Right lobe of liver (tissue), 6 donors: ENCODE data around the gene STPG3. TPM values are rescaled to one million over a fixed set of nuclear protein-coding genes. Genes with fewer than 3 reads are reported as not detected.

Experiments used
- ATAC-seq, 4 donors: fragments of 200-7000 bp; cut with Tn5 transposase; one replicate each; pipeline ENCODE4 v1.9.1; 2020; ENCODE audit warnings: mild to moderate bottlenecking in 4 of 4, moderate library complexity in 4 of 4
- DNase-seq, 3 donors: peaks; one replicate each; pipeline ENCODE4 v3.0.0-alpha.2; 2020
- H3K27ac ChIP-seq, 3 donors: fragments of 200-600 bp; one replicate each; pipeline ENCODE4 v1.8.0; 2022
- H3K27me3 ChIP-seq, 2 donors: fragments of 200-600 bp; one replicate each; pipeline ENCODE4 v1.8.0; 2022
- H3K36me3 ChIP-seq, 4 donors: fragments of 200-600 bp; sonication (generic) in 1 of 4; one replicate each; pipeline versions ENCODE4 v1.5.1 to v1.8.0; 2017 to 2022; ENCODE audit warnings: control low read depth in 1 of 4
- H3K4me1 ChIP-seq, 4 donors: fragments of 200-600 bp; sonication (generic) in 1 of 4; one replicate each; pipeline versions ENCODE4 v1.5.1 to v1.8.0; 2017 to 2022; ENCODE audit warnings: control low read depth in 1 of 4
- H3K4me3 ChIP-seq, 3 donors: fragments of 200-600 bp; one replicate each; pipeline ENCODE4 v1.8.0; 2022
- H3K9me3 ChIP-seq, 4 donors: fragments of 200-600 bp; sonication (generic) in 1 of 4; one replicate each; pipeline versions ENCODE4 v1.5.1 to v1.8.0; 2017 to 2022; ENCODE audit warnings: control low read depth in 1 of 4
- POLR2A ChIP-seq: fragments of 450-650 bp; IDR thresholded peaks from one replicate; pipeline ENCODE4 v1.6.1; 2017; ENCODE audit warnings: antibody characterized with exemption, mild to moderate bottlenecking
- WGBS: methylation state at CpG from one replicate; pipeline ENCODE4 v1.1.6; 2018; ENCODE audit warnings: low coverage, low lambda C conversion rate; ENCODE audit not compliant: insufficient coverage; ENCODE audit errors: missing lambda C conversion rate; 5-methylcytosine and 5-hydroxymethylcytosine counted together
- intact Hi-C, 2 donors: fragments of 100-400 bp; cut with DNase I; formaldehyde crosslinking; loops; one replicate each; pipeline versions ENCODE4 v1.11.2 to v1.14.1; 2022
- total RNA-seq, 6 experiments: library from RNA; depleted of rRNA in 2 of 6; stranded (reverse); fragments of >200 nt in 2 of 6; fragmentation: NEBNext Ultra II Directional in 3 of 6; extraction: Animal tissue kit (Norgen Biotek cat#: 25700) in 3 of 6; gene quantifications; one replicate each; pipeline versions ENCODE4 v1.1.0 to v1.2.4, GENCODE V29; 2016 to 2023
- TF ChIP-seq, protein P1 (sequence below), 4 donors: fragments of 200-600 bp in 3 of 4; fragments of 450-650 bp in 1 of 4; IDR thresholded peaks; one replicate each; pipeline versions ENCODE4 v1.5.1 to v1.8.0; 2016 to 2022; ENCODE audit warnings: antibody characterized with exemption in 4 of 4, mild to moderate bottlenecking in 2 of 4
- donor health status: DM: no; HTN: yes; CAD: no.
- donor health status: DM: no; HTN: no; CAD: no.
- donor health status: DM: no; HTN: no; CAD: no.
- donor health status: DM: no; HTN: yes; CAD: no.
- donor health status: DM: no; HTN: yes; CAD: no.

STPG3 gene
- total RNA-seq, 6 experiments from 2014 or later: not detected

DNA sequence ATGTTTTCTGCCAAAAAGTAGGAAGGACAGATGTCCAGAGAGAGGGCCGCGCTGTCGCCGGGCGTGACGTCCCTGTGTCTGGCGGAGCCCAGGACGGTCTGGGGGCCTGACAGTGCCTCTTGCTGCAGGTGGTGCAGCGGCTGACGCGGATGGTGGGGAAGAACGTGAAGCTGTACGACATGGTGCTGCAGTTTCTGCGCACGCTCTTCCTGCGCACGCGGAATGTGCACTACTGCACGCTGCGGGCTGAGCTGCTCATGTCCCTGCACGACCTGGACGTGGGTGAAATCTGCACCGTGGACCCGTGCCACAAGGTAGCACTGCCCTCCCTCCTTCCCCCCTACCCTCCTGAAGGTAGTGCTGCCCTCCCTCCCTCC lies 11.8 kb downstream of the STPG3 start:
- DNase-seq: peak in 1 of 3 donors; percentile 49
- Histone ChIP-seq H3K9me3 (no peaks in the 10 kb centered on the region), H3K27me3 (no peaks in the 10 kb centered on the region), H3K4me3 (no peak overlapping the region), H3K27ac (no peak overlapping the region), H3K36me3 (peaks cover 0 to 25% (median 2%) of the 10 kb centered on the region in 4 donors), H3K4me1 (peaks cover 0 to 3% (median 0%) of the 10 kb centered on the region in 4 donors)
- intact Hi-C loops: no loop called here
- WGBS: no CpG with 5 or more reads among the region's 24 CpGs
- TF ChIP-seq, protein P1, sequence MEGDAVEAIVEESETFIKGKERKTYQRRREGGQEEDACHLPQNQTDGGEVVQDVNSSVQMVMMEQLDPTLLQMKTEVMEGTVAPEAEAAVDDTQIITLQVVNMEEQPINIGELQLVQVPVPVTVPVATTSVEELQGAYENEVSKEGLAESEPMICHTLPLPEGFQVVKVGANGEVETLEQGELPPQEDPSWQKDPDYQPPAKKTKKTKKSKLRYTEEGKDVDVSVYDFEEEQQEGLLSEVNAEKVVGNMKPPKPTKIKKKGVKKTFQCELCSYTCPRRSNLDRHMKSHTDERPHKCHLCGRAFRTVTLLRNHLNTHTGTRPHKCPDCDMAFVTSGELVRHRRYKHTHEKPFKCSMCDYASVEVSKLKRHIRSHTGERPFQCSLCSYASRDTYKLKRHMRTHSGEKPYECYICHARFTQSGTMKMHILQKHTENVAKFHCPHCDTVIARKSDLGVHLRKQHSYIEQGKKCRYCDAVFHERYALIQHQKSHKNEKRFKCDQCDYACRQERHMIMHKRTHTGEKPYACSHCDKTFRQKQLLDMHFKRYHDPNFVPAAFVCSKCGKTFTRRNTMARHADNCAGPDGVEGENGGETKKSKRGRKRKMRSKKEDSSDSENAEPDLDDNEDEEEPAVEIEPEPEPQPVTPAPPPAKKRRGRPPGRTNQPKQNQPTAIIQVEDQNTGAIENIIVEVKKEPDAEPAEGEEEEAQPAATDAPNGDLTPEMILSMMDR (IDR thresholded peaks at IDR 0.05): no peak
- no peak for TF ChIP-seq POLR2A
- ATAC-seq: peak in 1 of 4 donors; percentile 12

DNA sequence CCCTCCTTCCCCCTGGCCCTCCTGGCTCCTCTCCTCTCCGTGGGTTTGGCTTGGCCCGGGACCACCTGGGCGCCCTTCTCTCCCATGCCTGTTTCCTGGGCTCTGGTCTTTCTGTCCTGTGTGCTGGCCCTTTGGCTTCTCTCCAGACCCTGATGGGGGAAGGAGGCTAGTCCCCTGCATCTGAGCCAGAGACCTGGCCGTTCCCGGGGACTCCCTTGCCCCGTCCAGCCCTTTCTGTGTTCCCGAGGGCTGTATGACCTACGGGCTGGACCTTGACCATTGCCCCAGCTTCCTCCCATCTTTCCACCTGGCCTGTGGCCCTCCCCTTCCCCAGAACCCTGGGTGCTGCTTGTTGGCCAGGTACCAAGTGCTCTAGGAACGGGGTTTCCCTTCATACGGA lies 12.4 kb downstream of the STPG3 start:
- ATAC-seq (peak in 3 of 4 donors; percentile 4 to 29 (median 15)), DNase-seq (peak in 1 of 3 donors; percentile 48)
- intact Hi-C loops: no loop called here
- Histone ChIP-seq H3K4me3 (no peak overlapping the region), H3K27ac (no peak overlapping the region), H3K27me3 (no peaks in the 10 kb centered on the region), H3K9me3 (no peaks in the 10 kb centered on the region), H3K36me3 (peaks cover 0 to 21% (median 2%) of the 10 kb centered on the region in 4 donors), H3K4me1 (peaks cover 0 to 9% (median under 1%) of the 10 kb centered on the region in 4 donors)
- TF ChIP-seq, protein P1 (IDR thresholded peaks at IDR 0.05): no peak
- TF ChIP-seq POLR2A: no peak
- WGBS: 30% methylated on average over 8 of the region's 10 CpGs

- ATAC-seq (no peak), DNase-seq (peak in 1 of 3 donors; percentile 51)
- no CpG with 5 or more reads among the region's 22 CpGs for WGBS
- no peak for TF ChIP-seq POLR2A
- TF ChIP-seq, protein P1 (IDR thresholded peaks at IDR 0.05): no peak
- Histone ChIP-seq H3K4me3 (no peak overlapping the region), H3K36me3 (peaks cover 0 to 16% (median 2%) of the 10 kb centered on the region in 4 donors), H3K4me1 (peaks cover 0 to 15% (median 4%) of the 10 kb centered on the region in 4 donors), H3K27ac (no peak overlapping the region), H3K27me3 (no peaks in the 10 kb centered on the region), H3K9me3 (no peaks in the 10 kb centered on the region)
- intact Hi-C loops: no loop called here
Measured at GRCh38 chr9:137264067-137264466, 13.0 kb downstream of the STPG3 start.

GRCh38 chr9:137265496-137266161 lies 14.5 kb downstream of the STPG3 start:
- ATAC-seq (no peak), DNase-seq (peak in 1 of 3 donors; percentile 45)
- Histone ChIP-seq H3K27me3 (no peaks in the 10 kb centered on the region), H3K36me3 (peaks cover 0 to 13% (median 2%) of the 10 kb centered on the region in 4 donors), H3K4me1 (peaks cover 0 to 23% (median 12%) of the 10 kb centered on the region in 4 donors), H3K9me3 (no peaks in the 10 kb centered on the region), H3K4me3 (no peak overlapping the region), H3K27ac (no peak overlapping the region)
- TF ChIP-seq, protein P1 (IDR thresholded peaks at IDR 0.05): no peak
- no peak for TF ChIP-seq POLR2A
- intact Hi-C loops: no loop called here
- WGBS: 84% methylated on average over 7 of the region's 29 CpGs
